GM10248 (cell line): ENCODE data around the gene SPEG.

Experiments
- CTCF ChIA-PET: fragments of 300-600 bp; sonication (Branson Sonifier 250); formaldehyde crosslinking; extraction: SDS; loops from one replicate; lab custom pipeline; 2021; ENCODE audit warnings: antibody characterized with exemption; lab: Yijun Ruan, JAX
- POLR2A ChIA-PET: fragments of 350-650 bp; sonication (Branson Sonifier 250); formaldehyde crosslinking; extraction: SDS; loops from one replicate; lab custom pipeline; 2020; ENCODE audit warnings: antibody characterized with exemption; lab: Yijun Ruan, JAX
- DNase-seq: peaks from one replicate; pipeline ENCODE4 v3.0.0; 2012; ENCODE audit errors: extremely low spot score
- CTCF ChIP-seq: IDR thresholded peaks from 2 replicates; pipeline ENCODE4 v1.5.1; 2012; ENCODE audit warnings: mild to moderate bottlenecking, low read depth; ENCODE audit errors: extremely low read depth, missing control alignments, control extremely low read depth

Gene SPEG

DNA sequence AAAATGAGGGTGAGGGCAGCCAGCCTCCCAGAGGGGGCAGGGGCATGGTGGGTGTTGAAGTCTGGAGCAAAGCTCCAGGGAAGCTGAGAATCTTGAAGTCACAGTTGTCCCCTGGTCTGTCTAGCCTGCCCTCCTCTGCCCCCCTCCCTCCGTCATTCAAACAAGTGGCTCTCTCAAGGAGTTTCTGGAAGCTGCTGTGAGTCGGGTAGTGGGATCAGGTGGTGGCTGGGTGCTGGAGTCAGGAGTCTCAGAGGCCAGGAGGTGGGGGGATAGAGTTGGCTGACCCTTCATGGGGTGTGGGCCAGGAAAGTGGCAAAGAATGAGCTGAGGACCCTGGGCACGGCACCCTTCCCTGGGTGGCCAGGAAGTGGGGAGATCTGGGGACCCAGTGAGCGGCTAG, 79.1 kb downstream of the SPEG start:
- ChIA-PET CTCF (interaction anchor here (1.4 to 3.6 kb wide), 2 partner anchors 14 to 17 kb away, joined by 5 to 22 read pairs; no protein-coding TSS in a partner anchor), POLR2A (no interaction called here)
- TF ChIP-seq CTCF, result no peak
- no peak for DNase-seq

DNA sequence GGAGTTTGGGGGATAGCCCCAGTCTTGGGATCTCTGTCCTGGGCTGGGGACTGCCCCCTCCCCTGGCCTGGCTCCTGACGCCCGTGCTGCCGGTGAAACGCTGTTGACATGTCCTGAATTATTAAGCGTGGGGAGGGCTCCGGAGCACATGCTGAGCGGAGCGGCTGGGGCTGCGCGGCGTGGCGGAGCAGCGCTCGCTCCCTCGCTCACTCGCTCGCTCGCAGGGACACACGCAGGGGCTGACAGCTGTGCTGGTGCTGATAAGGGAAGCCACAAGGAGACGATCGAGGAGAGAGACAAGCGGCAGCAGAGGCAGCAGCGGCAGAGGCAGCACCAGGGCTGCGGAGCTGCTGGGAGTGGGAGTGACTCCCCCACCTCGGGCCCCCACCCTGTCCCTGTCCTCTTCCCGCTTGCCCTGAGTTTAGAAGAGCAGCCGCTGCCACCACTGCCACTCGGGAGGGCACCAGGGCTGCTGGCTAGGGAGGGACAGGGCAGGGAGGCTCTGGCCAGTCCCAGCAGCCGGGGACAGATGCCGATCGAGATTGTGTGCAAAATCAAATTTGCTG, 79.6 kb downstream of the SPEG start, which contains the start of gene ASIC4:
ASIC4 (plus strand) TSS at position 287 of the 566 bp plus-strand sequence; CDS start at position 530, 243 bp downstream.
- no peak for TF ChIP-seq CTCF
- no peak for DNase-seq
- POLR2A ChIA-PET, result no interaction called here

DNA sequence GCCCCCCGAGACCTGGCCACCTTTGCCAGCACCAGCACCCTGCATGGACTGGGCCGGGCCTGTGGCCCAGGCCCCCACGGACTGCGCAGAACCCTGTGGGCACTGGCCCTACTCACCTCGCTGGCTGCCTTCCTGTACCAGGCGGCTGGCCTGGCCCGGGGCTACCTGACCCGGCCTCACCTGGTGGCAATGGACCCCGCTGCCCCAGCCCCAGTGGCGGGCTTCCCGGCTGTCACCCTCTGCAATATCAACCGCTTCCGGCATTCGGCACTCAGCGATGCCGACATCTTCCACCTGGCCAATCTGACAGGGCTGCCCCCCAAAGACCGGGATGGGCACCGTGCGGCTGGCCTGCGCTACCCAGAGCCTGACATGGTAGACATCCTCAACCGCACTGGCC, 80.2 kb downstream of the SPEG start:
- ChIA-PET POLR2A (no interaction called here), CTCF (interaction anchor here (1.4 to 7.2 kb wide), 3 partner anchors 14 to 55 kb away, joined by 3 to 80 read pairs (median 5); no protein-coding TSS in a partner anchor)
- TF ChIP-seq CTCF, result no peak

More for the DNA sequence above, 79.6 kb downstream of the SPEG start, which contains the start of gene ASIC4:
- CTCF ChIA-PET, result interaction anchor here (1.4 to 3.6 kb wide), 3 partner anchors 14 to 55 kb away, joined by 3 to 22 read pairs (median 5); no protein-coding TSS in a partner anchor

DNA sequence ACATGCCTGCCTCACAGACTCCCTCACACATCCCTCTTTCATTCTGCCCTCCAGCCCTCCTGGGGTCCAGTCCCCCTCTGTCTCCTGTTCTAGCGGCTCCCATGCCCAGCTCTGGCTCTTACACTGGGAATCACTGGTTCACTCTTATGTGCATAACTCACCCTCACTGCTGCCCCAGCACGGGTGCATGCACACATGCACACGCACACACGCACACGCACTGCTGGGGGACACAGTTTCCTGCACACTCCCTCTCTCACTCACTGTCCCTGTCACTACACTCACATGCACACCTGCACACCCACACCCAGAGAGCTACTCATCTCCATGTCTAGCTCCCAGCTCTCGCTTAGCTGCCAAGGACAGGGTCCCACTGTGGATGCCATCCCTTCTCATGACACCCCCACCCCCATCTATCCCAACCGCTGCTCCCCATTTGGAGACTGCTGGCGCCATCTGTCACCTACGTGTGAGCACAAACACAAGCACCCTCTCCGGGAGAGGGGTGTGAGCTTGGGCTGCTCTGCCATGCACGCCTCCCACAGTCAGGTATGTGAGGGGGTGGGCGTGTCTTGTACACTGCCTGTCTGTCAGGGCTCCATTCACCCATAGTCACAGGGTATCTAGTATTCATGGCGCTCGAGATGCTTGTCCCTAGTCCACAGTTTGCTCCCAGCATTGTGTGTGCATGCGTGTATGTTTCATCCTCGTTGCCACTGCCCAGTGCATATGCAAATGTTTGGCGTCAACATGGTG, 81.4 kb downstream of the SPEG start:
- ChIA-PET POLR2A (no interaction called here), CTCF (interaction anchor here (1.0 to 7.2 kb wide), 7 partner anchors 8 to 56 kb away, joined by 3 to 80 read pairs (median 3); partner anchors contain the start of gene GMPPA)
- TF ChIP-seq CTCF, result no peak
- DNase-seq, result no peak

More for the DNA sequence above, 80.2 kb downstream of the SPEG start:
- no peak for DNase-seq

DNA sequence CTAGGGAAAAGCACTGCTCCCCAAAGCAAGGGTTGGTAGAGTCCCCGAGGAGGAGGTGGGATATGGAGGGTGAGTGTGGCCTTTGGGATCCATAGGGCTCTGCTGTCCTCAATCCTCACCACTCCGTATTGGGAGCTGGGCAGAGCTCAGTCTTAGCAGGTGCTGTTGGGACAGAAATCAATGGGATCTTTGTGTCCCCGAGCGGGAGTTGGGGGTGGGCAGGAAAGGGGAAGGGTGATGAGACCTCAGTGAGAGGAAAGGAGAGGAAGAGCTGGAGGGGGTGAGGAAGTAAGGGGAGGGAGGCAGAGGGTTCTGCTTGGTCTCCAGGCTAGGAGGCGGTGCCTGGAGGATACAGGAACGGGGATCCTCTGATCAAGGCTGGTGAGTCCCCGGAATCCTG, 82.2 kb downstream of the SPEG start:
- TF ChIP-seq CTCF, result no peak
- ChIA-PET CTCF (interaction anchor here (1.0 to 7.2 kb wide), 6 partner anchors 9 to 114 kb away, joined by 3 to 80 read pairs (median 3); no protein-coding TSS in a partner anchor), POLR2A (interaction anchor here (1.5 kb wide), 1 partner anchor 19 kb away, joined by 5 read pairs; the partner anchor contains the start of gene GMPPA)
- no peak for DNase-seq
